ENCODE measurements around the gene GPR6. TPM values are rescaled to one million over a fixed set of nuclear protein-coding genes. Genes with fewer than 3 reads are reported as not detected.

GPR6 gene
- total RNA-seq, 1 donor from 2014 or later = not detected

DNA sequence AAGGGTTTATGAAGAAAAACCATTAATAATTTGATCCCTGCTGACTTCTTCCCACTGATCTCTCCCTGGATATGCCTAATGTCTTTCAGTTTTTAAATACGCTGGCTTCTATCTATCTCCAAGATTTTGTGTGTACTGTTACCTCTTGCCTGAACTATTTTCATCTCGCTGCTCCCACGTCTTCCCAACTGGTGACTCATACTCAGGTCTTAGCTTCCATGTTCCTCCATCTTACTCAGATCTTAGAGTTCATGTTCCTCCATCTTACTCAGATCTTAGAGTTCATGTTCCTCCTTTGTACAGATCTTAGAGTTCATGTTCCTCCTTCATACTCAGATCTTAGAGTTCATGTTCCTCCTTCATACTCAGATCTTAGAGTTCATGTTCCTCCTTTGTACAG, 21.6 kb downstream of the GPR6 start:
- DNase-seq (ENCODE audit: low read depth, low spot score) = no peak

DNA sequence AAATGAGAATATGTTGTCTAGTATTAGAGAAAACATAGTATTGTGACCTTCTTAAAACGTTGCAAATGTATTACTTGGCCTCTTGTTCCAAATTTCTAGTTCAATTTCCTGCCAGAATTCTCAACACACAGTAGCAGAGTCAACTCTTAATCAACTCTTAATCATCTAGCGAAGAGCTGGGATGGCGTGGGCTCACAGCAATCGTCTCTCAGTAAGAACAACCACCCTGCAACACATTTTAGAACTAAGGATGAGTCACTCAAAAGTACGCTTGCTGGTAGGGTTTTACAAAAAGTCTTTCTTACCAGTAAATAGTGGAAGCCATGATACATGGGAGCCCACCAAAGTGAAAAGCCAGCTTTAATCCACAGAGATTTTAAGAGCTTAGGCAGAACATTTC, 24.6 kb downstream of the GPR6 start:
- DNase-seq (ENCODE audit: low read depth, low spot score) = no peak

DNA sequence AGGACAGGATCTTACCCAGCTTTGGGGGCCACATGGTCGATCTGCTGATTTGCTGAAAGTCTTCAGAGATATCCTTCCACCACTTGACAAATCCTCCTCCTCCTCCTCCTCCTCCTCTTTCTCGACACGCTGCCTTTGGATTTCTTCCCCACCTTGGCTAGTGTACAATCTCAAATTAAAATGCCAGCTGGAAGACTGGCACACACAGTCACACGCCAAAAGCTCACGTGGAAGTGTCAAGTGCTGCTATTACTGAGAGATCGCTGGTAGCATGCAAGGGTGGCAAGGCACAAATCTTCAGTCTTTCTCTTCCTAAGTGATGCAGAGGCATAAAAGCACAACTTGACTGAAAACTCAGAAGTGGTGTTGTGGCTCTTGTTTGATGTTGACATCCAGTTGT, 35.3 kb downstream of the GPR6 start:
- DNase-seq (ENCODE audit: low read depth, low spot score) = no peak

DNA sequence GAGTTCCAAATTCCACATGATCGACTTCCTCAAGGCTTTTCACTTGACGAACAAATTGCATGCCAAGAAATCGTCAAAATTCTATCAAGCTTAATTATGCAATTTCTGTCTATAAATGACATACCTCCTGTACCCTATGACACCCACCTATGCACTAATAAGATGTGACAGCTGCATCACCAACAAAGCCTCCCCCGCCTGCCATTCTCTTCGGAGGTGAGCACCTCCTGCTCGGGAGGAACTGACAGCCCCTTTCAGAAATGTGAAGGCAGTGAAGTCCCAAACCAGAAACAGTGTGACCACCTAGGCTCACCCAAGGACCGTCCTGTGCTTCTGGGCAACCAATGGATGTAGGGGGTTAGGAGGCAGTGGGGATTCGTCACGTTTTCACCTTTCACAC, 37.1 kb downstream of the GPR6 start:
- no peak for DNase-seq (ENCODE audit: low read depth, low spot score)

DNA sequence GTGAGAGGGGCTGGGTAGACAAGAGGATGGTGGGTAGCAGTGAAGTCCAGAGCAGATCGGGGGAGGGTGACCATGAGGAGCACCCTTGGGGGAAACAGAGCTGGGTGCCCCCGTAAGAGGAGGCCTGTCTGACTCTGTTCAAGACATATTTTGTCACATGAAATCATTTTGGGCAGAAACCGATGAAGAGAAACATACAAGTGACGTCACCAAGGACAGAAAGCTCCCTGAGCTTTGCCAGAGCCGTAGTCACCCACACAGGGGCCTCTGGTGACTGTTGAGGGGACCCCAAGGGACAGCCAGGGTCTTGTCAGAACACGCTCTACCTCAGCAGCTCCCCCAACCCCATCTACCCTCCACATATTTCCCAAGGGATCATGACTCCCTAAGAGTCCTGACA, 39.2 kb downstream of the GPR6 start:
- DNase-seq (ENCODE audit: low read depth, low spot score) = no peak

DNA sequence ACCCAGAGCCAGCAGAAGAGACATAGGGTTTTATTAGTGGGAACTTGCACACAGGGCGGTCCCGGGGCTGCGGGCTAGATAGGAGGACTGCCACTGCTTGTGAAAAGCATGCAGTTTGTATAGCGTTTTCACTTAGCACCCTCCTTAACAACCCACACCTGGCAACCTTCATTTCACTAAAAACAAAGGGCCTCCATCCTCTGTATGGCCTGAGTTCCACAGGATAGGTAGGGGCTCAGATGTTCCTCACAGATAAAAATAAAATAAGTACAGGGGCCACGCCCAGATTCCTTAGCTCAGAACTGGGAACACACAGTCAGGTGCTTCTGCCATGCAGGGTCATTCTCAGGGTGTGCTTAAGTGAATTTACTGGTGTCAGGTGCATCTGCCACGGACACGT, 39.8 kb downstream of the GPR6 start:
- no peak for DNase-seq (ENCODE audit: low read depth, low spot score)

DNA sequence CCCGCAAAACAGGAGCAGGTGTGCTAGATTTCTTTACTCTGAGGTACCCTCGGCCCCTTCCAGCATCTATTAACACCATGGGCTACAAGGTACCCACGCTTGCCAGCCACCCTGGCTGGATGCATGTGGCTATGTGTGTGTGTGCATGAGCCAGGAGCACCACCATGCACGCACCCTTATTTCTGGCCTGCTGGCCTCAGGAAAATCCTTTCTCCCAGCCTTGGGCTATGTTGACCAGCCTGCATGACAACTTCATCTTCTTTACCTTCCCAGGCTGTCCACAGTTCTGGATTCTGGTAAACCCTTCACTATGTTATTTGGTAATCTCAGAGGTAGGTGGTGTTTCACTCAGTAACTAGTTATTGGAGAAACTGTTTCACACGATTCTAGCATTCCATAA, 40.4 kb downstream of the GPR6 start:
- no peak for DNase-seq (ENCODE audit: low read depth, low spot score)

DNA sequence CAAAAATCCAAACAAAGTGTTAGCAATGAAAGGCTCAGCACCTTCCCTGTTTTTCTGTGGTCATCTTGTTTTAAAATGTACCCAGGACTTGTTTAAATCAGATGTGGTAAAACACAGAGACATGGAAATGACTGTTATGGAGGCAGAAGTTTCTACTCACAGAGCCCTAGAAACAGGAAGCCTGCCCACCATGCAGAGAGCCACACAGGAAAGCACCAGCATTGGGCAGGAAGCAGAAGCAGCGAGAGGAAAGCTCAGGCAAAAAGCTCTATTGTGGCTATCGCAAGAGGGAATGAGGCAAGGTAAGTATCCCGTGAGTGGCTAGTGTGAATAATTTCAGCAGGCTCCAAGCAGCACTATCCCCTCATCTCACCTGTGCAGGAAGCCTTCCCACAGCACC, 42.8 kb downstream of the GPR6 start:
- no peak for DNase-seq (ENCODE audit: low read depth, low spot score)

DNA sequence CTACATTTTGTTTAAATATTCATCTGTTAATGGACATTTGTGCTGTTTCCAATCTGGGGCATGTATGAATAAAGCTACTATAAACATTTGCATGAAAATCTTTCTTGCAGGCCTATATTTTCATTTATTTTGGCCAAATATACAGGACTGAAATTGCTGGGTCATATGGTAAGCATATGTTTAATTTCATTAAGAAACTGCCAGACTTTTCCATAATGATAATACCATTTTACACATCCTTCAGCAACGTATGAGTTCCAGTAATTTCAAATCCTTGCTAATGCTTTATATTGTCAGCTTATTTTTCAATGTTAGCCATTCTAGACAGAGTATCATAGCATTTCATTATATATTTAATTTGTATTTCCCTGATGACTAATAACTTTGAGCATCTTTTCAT, 51.0 kb downstream of the GPR6 start:
- no peak for DNase-seq (ENCODE audit: low read depth, low spot score)

Other genes with a start within 250 kb of the GPR6 start
- gene WASF1, start 201.4 kb downstream of the GPR6 start, total RNA-seq = 5.7 and 10.2 TPM in 2 replicates
- gene CDC40, start 202.1 kb downstream of the GPR6 start, total RNA-seq = 25.2 and 35.9 TPM in 2 replicates